ENCODE measurements around the gene TBC1D22B.

DNA sequence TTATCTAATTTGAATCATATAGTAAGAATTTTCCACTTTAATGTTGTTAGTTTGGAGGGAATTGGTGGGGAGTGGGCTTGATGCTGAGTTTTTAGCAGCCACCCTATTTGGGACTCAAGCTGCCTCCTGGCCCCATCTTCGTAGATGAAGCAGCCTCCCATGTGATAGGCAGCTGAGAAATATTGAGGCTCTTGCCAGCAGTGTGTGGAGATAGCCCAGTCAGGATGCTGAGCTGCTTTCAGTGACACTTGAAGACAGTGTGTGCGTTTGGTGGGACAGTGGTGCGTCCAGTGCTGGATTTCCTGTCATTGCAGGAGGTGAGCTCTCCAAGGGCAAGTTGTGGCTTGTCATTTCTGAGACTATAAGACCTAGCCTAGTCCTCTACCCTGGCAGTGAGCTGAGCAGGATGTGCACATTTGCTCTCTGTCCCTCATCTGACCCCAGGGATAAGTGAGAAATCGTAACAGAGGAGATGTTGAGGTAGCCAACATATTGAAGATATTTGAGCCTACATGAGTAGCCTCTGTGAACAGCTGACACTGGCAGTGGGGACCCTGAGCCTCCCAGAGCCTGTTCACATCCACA is 48.4 kb downstream of the TBC1D22B start:
- TF ChIP-seq, protein P1, sequence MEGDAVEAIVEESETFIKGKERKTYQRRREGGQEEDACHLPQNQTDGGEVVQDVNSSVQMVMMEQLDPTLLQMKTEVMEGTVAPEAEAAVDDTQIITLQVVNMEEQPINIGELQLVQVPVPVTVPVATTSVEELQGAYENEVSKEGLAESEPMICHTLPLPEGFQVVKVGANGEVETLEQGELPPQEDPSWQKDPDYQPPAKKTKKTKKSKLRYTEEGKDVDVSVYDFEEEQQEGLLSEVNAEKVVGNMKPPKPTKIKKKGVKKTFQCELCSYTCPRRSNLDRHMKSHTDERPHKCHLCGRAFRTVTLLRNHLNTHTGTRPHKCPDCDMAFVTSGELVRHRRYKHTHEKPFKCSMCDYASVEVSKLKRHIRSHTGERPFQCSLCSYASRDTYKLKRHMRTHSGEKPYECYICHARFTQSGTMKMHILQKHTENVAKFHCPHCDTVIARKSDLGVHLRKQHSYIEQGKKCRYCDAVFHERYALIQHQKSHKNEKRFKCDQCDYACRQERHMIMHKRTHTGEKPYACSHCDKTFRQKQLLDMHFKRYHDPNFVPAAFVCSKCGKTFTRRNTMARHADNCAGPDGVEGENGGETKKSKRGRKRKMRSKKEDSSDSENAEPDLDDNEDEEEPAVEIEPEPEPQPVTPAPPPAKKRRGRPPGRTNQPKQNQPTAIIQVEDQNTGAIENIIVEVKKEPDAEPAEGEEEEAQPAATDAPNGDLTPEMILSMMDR (IDR thresholded peaks at IDR 0.05) = no peak
- TF ChIP-seq POLR2A (IDR thresholded peaks at IDR 0.05) = no peak
